MM.1S (cell line): ENCODE results near the gene SIGLEC8.

ENCODE experiments used
- DNase-seq: peaks from one replicate; pipeline ENCODE4 v3.0.0-alpha.2; 2015
- H2AFZ ChIP-seq: fragments of 300-600 bp; sonication (generic); 2 replicates; pipeline ENCODE4 v1.6.0; 2016; ENCODE audit warnings: antibody characterized with exemption, low read length
- H3F3A ChIP-seq: fragments of 300-600 bp; sonication (generic); 2 replicates; pipeline ENCODE4 v1.6.1; 2016; ENCODE audit warnings: mild to moderate bottlenecking, antibody characterized with exemption, low read length, moderate library complexity, mixed read lengths; ENCODE audit not compliant: insufficient read depth
- H3K27ac ChIP-seq: fragments of 300-600 bp; sonication (generic); 2 replicates; pipeline ENCODE4 v1.5.1; 2016; ENCODE audit warnings: mild to moderate bottlenecking, low read length
- H3K27me3 ChIP-seq: fragments of 300-600 bp; sonication (generic); replicated peaks from 2 replicates; pipeline ENCODE4 v1.6.0; 2016; ENCODE audit warnings: low read length; ENCODE audit not compliant: insufficient read depth
- H3K36me3 ChIP-seq: fragments of 300-600 bp; sonication (generic); replicated peaks from 2 replicates; pipeline ENCODE4 v1.6.1; 2016; ENCODE audit warnings: mild to moderate bottlenecking, low read length, mixed read lengths; ENCODE audit not compliant: insufficient read depth
- H3K4me1 ChIP-seq: fragments of 300-600 bp; sonication (generic); 2 replicates; pipeline ENCODE4 v1.6.1; 2016; ENCODE audit warnings: low read length, mixed read lengths
- H3K4me2 ChIP-seq: fragments of 300-600 bp; sonication (generic); 2 replicates; pipeline ENCODE4 v1.6.0; 2016; ENCODE audit warnings: low read depth, low read length
- H3K4me3 ChIP-seq: fragments of 300-600 bp; sonication (generic); 2 replicates; pipeline ENCODE4 v1.5.1; 2016; ENCODE audit warnings: low read length, mixed read lengths
- H3K79me2 ChIP-seq: fragments of 300-600 bp; sonication (generic); 2 replicates; pipeline ENCODE4 v1.6.1; 2016; ENCODE audit warnings: mixed run types, low read length, mixed read lengths
- H3K9ac ChIP-seq: fragments of 300-600 bp; sonication (generic); 2 replicates; pipeline ENCODE4 v1.6.1; 2016; ENCODE audit warnings: low read length, mixed read lengths
- H3K9me2 ChIP-seq: fragments of 300-600 bp; sonication (generic); replicated peaks from 2 replicates; pipeline ENCODE4 v1.6.1; 2016; ENCODE audit warnings: mild to moderate bottlenecking, low read length, mixed read lengths; ENCODE audit not compliant: insufficient read depth
- H3K9me3 ChIP-seq: fragments of 300-600 bp; sonication (generic); replicated peaks from 2 replicates; pipeline ENCODE4 v1.6.1; 2016; ENCODE audit warnings: mild to moderate bottlenecking, low read length, mixed read lengths; ENCODE audit not compliant: insufficient read depth
- H4K20me1 ChIP-seq: fragments of 300-600 bp; sonication (generic); 2 replicates; pipeline ENCODE4 v1.6.1; 2016; ENCODE audit warnings: mild to moderate bottlenecking, low read length, moderate library complexity, mixed read lengths; ENCODE audit not compliant: insufficient read depth
- EZH2 ChIP-seq: fragments of 300-600 bp; sonication (generic); optimal IDR thresholded peaks from 2 replicates; pipeline ENCODE3; 2017; ENCODE audit warnings: low read depth, mild to moderate bottlenecking, antibody characterized with exemption, low read length, mixed read lengths
- EZH2phosphoT487 ChIP-seq: fragments of 300-600 bp; sonication (generic); IDR thresholded peaks from 2 replicates; pipeline ENCODE4 v1.6.1; 2018; ENCODE audit warnings: antibody characterized with exemption, low read length
- TF ChIP-seq, protein P1 (sequence below): fragments of 300-600 bp; sonication (generic); IDR thresholded peaks from 2 replicates; pipeline ENCODE4 v1.5.1; 2016; ENCODE audit warnings: antibody characterized with exemption, low read length, mixed read lengths

The SIGLEC8 gene

DNA sequence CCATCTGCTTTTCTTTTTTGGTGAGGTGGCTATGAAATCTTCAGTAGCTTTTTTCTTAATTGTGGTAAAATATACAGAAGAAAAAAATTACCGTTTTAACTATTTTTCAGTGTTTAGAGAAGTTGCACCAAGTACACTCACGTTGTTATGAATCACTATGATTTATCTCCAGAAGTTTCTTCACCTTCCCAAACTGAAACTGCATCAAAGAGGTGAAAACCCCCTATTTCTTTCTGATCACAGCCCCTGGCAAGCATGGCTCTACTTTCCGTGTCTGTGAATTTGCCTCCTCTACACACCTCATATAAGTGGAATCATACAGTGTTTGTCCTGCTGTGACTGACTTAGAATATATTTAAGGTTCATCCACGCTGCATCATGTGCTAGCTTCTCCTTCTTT lies 25.2 kb downstream of the SIGLEC8 start:
- H3K36me3 ChIP-seq = no peaks in the 10 kb centered on the region
- no peak overlapping the region for H3K4me2 ChIP-seq
- no peaks in the 10 kb centered on the region for H3K9me2 ChIP-seq
- H3K4me3 ChIP-seq = no peak overlapping the region
- no peaks in the 10 kb centered on the region for H3K4me1 ChIP-seq
- TF ChIP-seq, protein P1, sequence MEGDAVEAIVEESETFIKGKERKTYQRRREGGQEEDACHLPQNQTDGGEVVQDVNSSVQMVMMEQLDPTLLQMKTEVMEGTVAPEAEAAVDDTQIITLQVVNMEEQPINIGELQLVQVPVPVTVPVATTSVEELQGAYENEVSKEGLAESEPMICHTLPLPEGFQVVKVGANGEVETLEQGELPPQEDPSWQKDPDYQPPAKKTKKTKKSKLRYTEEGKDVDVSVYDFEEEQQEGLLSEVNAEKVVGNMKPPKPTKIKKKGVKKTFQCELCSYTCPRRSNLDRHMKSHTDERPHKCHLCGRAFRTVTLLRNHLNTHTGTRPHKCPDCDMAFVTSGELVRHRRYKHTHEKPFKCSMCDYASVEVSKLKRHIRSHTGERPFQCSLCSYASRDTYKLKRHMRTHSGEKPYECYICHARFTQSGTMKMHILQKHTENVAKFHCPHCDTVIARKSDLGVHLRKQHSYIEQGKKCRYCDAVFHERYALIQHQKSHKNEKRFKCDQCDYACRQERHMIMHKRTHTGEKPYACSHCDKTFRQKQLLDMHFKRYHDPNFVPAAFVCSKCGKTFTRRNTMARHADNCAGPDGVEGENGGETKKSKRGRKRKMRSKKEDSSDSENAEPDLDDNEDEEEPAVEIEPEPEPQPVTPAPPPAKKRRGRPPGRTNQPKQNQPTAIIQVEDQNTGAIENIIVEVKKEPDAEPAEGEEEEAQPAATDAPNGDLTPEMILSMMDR = no peak
- no peaks in the 10 kb centered on the region for H3K79me2 ChIP-seq
- H3K9me3 ChIP-seq = no peaks in the 10 kb centered on the region
- H3K27me3 ChIP-seq = no peaks in the 10 kb centered on the region
- DNase-seq = no peak
- H3F3A ChIP-seq = no peaks in the 10 kb centered on the region
- no peak overlapping the region for H3K9ac ChIP-seq
- no peaks in the 10 kb centered on the region for H4K20me1 ChIP-seq
- H3K27ac ChIP-seq = no peak overlapping the region
- no peak overlapping the region for H2AFZ ChIP-seq

DNA sequence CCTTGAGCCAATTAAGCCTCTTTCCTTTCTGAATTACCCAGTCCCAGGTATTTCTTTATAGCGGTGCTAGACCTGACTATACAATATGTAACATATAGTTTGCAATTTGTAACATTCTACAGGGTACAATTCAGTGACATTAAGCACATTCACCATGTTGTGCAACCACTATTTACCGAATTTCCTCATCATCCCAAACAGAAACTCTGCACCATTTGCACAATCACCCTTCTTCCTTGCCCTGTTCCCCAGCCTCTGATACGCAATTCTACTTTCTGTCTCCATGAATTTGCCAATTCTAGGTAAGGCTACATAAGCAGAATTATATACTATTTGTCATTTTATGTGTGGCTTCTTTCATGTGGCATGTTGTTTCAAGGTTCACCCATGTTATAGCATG lies 27.1 kb downstream of the SIGLEC8 start:
- Histone ChIP-seq H3K36me3 (no peaks in the 10 kb centered on the region), H3K4me3 (no peak overlapping the region), H3K27ac (no peak overlapping the region), H3K9me3 (no peaks in the 10 kb centered on the region), H4K20me1 (no peaks in the 10 kb centered on the region), H2AFZ (no peak overlapping the region), H3F3A (no peaks in the 10 kb centered on the region), H3K4me2 (no peak overlapping the region), H3K9ac (no peak overlapping the region), H3K79me2 (no peaks in the 10 kb centered on the region), H3K4me1 (no peaks in the 10 kb centered on the region), H3K27me3 (no peaks in the 10 kb centered on the region), H3K9me2 (no peaks in the 10 kb centered on the region)
- TF ChIP-seq, protein P1 = no peak
- TF ChIP-seq EZH2phosphoT487 (no peak), EZH2 (no peak)
- DNase-seq = no peak

DNA sequence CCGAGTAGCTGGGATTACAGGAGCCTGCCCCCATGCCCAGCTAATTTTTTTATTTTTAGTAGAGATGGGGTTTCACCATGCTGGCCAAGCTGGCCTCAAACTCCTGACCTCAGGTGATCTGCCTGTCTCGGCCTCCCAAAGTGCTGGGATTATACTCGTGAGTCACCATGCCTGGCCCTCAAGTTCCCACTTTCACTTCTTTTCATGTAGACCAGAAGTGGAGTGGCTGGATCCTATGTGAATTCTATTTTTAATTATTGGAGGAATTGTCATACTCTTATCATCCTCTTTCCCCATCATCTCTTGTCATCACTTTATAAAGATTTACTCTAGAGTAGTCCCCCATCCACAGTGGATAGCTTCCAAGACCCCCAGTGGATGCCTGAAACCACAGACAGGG lies 28.0 kb downstream of the SIGLEC8 start:
- no peaks in the 10 kb centered on the region for H3K36me3 ChIP-seq
- no peak for DNase-seq
- no peak overlapping the region for H3K27ac ChIP-seq
- H3K9ac ChIP-seq = no peak overlapping the region
- no peak overlapping the region for H2AFZ ChIP-seq
- no peak overlapping the region for H3K4me3 ChIP-seq
- TF ChIP-seq EZH2phosphoT487 (no peak), EZH2 (no peak)
- TF ChIP-seq, protein P1 = no peak
- no peaks in the 10 kb centered on the region for H3K4me1 ChIP-seq
- no peaks in the 10 kb centered on the region for H3K9me2 ChIP-seq
- H3K4me2 ChIP-seq = no peak overlapping the region
- H4K20me1 ChIP-seq = no peaks in the 10 kb centered on the region
- no peaks in the 10 kb centered on the region for H3F3A ChIP-seq
- H3K9me3 ChIP-seq = no peaks in the 10 kb centered on the region
- H3K79me2 ChIP-seq = no peaks in the 10 kb centered on the region
- no peaks in the 10 kb centered on the region for H3K27me3 ChIP-seq

DNA sequence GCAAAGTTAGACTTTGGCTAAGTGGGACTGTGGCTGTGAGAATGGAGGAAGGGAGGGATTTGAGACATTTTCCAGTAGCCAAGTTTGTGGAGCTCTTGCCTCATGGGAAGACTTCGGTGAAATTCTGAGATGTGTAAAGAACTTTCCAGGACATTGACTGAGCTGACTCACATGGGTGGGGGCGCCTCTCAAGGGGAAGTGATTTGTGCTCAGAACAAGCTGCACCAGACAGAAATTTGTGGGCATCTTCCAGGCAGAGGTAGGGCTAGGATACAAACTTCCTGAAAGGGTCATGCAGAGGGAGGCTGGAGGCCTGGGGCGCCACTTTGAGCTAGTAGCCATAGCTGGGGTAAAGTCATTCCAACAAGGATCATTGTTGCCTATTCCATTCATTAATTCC lies 31.1 kb downstream of the SIGLEC8 start:
- H3F3A ChIP-seq = no peaks in the 10 kb centered on the region
- no peak for DNase-seq
- no peaks in the 10 kb centered on the region for H4K20me1 ChIP-seq
- H3K9ac ChIP-seq = no peak overlapping the region
- H3K9me3 ChIP-seq = no peaks in the 10 kb centered on the region
- no peak overlapping the region for H3K4me3 ChIP-seq
- H3K27me3 ChIP-seq = no peaks in the 10 kb centered on the region
- H3K4me2 ChIP-seq = no peak overlapping the region
- H3K36me3 ChIP-seq = no peaks in the 10 kb centered on the region
- no peak overlapping the region for H3K27ac ChIP-seq
- H3K9me2 ChIP-seq = no peaks in the 10 kb centered on the region
- H3K4me1 ChIP-seq = no peaks in the 10 kb centered on the region
- no peak overlapping the region for H2AFZ ChIP-seq
- TF ChIP-seq EZH2 = no peak
- no peak for TF ChIP-seq EZH2phosphoT487
- TF ChIP-seq, protein P1 = no peak
- H3K79me2 ChIP-seq = no peaks in the 10 kb centered on the region
